Hepatocyte (in vitro differentiated cells): ENCODE data around the gene KCNMA1.

Experiments used
- CTCF ChIP-seq: fragments of 200-600 bp; sonication (generic); IDR thresholded peaks from 2 replicates; pipeline ENCODE4 v1.5.1; 2016; ENCODE audit warnings: antibody characterized with exemption, mild to moderate bottlenecking; ENCODE audit not compliant: poor library complexity
- EZH2 ChIP-seq: fragments of 200-600 bp; sonication (generic); IDR thresholded peaks from 2 replicates; pipeline ENCODE4 v1.6.1; 2016; ENCODE audit warnings: antibody characterized with exemption, mild to moderate bottlenecking, borderline replicate concordance

GRCh38 chr10:77355844-77356243, 281.8 kb downstream of the KCNMA1 start:
- TF ChIP-seq EZH2 (no peak), CTCF (no peak)
